ENCODE results near the gene SEZ6L2. TPM values are rescaled to one million over a fixed set of nuclear protein-coding genes. Genes with fewer than 3 reads are reported as not detected.
A peak's percentile ranks its signal among the peaks of the same experiment; 100 is the strongest.

Gene SEZ6L2
- total and polyA plus RNA-seq, 2 of the 13 experiments (the other 11 are each of a cell fraction or from before 2014, with no cell fraction given): 14.9 to 16.9 TPM

GRCh38 chr16:29825145-29826044 lies 74.0 kb downstream of the SEZ6L2 start (continued):
- TF ChIP-seq ZNF142 (CRISPR knock-in tag; IDR thresholded peaks at IDR 0.05) (no peak), ZNF331 (CRISPR knock-in tag; IDR thresholded peaks at IDR 0.05) (peak; percentile 21; the same call in 1 of the 2 replicates), NFE2 (CRISPR knock-in tag; IDR thresholded peaks at IDR 0.05) (peak; percentile 70; the same call in 1 of the 2 replicates), ZKSCAN5 (CRISPR knock-in tag; IDR thresholded peaks at IDR 0.05) (no peak), GABPB1 (CRISPR knock-in tag; IDR thresholded peaks at IDR 0.05) (0 out of 2 replicates have a peak, but pooled peaks have one; percentile 26), ATM (IDR thresholded peaks at IDR 0.05; ENCODE audit: borderline replicate concordance) (no peak), ZNF687 (CRISPR knock-in tag; IDR thresholded peaks at IDR 0.05) (peak; percentile 59), ZNF564 (CRISPR knock-in tag; IDR thresholded peaks at IDR 0.05) (no peak), RARA (CRISPR knock-in tag; IDR thresholded peaks at IDR 0.05) (no peak), KDM6A (CRISPR knock-in tag; IDR thresholded peaks at IDR 0.05; ENCODE audit: low read depth) (no peak)
- TF ChIP-seq, protein P1, sequence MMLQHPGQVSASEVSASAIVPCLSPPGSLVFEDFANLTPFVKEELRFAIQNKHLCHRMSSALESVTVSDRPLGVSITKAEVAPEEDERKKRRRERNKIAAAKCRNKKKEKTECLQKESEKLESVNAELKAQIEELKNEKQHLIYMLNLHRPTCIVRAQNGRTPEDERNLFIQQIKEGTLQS (CRISPR knock-in tag; IDR thresholded peaks at IDR 0.05): 0 out of 2 replicates have a peak, but pooled peaks have one; percentile 16

Data from HepG2 (cell line).